Panc1 (cell line): ENCODE results near the gene IER5L. TPM values are rescaled to one million over a fixed set of nuclear protein-coding genes. Genes with fewer than 3 reads are reported as not detected.

Source experiments
- ATAC-seq: fragments of 200-7000 bp; cut with Tn5 transposase; 2 replicates; pipeline ENCODE4 v1.9.1; 2020; ENCODE audit warnings: mild to moderate bottlenecking, moderate library complexity
- BruUV-seq: library from RNA; stranded (reverse); fragments of 400-500 nt; replicated peaks from 2 replicates; lab custom pipeline; 2021; lab: Mats Ljungman, UMichigan
- CTCF ChIA-PET: fragments of 300-600 bp; sonication (Branson Sonifier 250); formaldehyde crosslinking; loops from one replicate; lab custom pipeline; 2022; ENCODE audit warnings: antibody characterized with exemption; lab: Charles Lee
- POLR2A ChIA-PET: fragments of 300-600 bp; sonication (Branson Sonifier 250); formaldehyde crosslinking; loops from one replicate; lab custom pipeline; 2022; ENCODE audit warnings: antibody characterized with exemption; lab: Charles Lee
- DNase-seq: peaks from one replicate; pipeline ENCODE4 v3.0.0-alpha.2; 2010; ENCODE audit warnings: low read depth, low spot score
- H3K27ac ChIP-seq: 2 replicates; pipeline ENCODE4 v1.5.1; 2011; ENCODE audit warnings: mild to moderate bottlenecking, low read length, inconsistent platforms
- H3K27me3 ChIP-seq: fragments of 200-500 bp; sonication (Bioruptor generic); 2 replicates; pipeline ENCODE4 v1.6.0; 2014; ENCODE audit warnings: low read length, inconsistent platforms; ENCODE audit not compliant: control insufficient read depth, insufficient read depth
- H3K36me3 ChIP-seq: fragments of 200-500 bp; sonication (Bioruptor generic); 2 replicates; pipeline ENCODE4 v1.5.1; 2014; ENCODE audit warnings: inconsistent platforms, mild to moderate bottlenecking, low read length, moderate library complexity; ENCODE audit not compliant: control insufficient read depth, insufficient read depth
- H3K4me1 ChIP-seq: 2 replicates; pipeline ENCODE4 v1.5.1; 2011; ENCODE audit warnings: inconsistent platforms, mild to moderate bottlenecking, low read length, moderate library complexity; ENCODE audit not compliant: control insufficient read depth, insufficient read depth
- H3K4me3 ChIP-seq, 2 experiments: 2 replicates each; pipeline ENCODE4 v1.5.1; 2011 to 2012; ENCODE audit warnings: low read depth in 2 of 2, low read length in 2 of 2, mild to moderate bottlenecking in 2 of 2, inconsistent platforms in 1 of 2, moderate library complexity in 1 of 2
- H3K9me3 ChIP-seq: fragments of 200-500 bp; sonication (Bioruptor generic); 2 replicates; pipeline ENCODE4 v1.5.1; 2014; ENCODE audit warnings: low read depth, mild to moderate bottlenecking, inconsistent platforms, low read length, moderate library complexity; ENCODE audit not compliant: control insufficient read depth, insufficient read depth
- POLR2AphosphoS5 ChIP-seq: IDR thresholded peaks from 2 replicates; pipeline ENCODE4 v1.6.1; 2012; ENCODE audit warnings: mild to moderate bottlenecking, low read depth, low read length, moderate library complexity
- SIN3A ChIP-seq: IDR thresholded peaks from 2 replicates; pipeline ENCODE4 v1.6.1; 2012; ENCODE audit warnings: low read depth, mild to moderate bottlenecking, low read length, moderate library complexity, borderline replicate concordance; ENCODE audit not compliant: insufficient read depth
- TCF7L2 ChIP-seq: IDR thresholded peaks from 2 replicates; pipeline ENCODE4 v1.6.1; 2011; ENCODE audit warnings: mild to moderate bottlenecking, low read depth, low read length, inconsistent platforms
- in situ Hi-C: cut with HindIII; loops from 2 replicates; pipeline ENCODE4 v1.10.0; 2016; ENCODE audit warnings: low sequenced_read_pairs, low pct_unique_long_range_greater_than_20kb
- intact Hi-C: fragments of 100-400 bp; cut with micrococcal nuclease; formaldehyde crosslinking; loops from one replicate; pipeline ENCODE4 v1.10.0; 2022; ENCODE audit not compliant: unreplicated experiment
- total RNA-seq: library from RNA; stranded (reverse); gene quantifications from one replicate; pipeline ENCODE4 v1.2.1, GENCODE V29; 2021; ENCODE audit not compliant: unreplicated experiment
- TF ChIP-seq, protein P1 (sequence below), 2 experiments: IDR thresholded peaks; 2 replicates each; pipeline ENCODE4 v1.6.1; 2011 to 2012; ENCODE audit warnings: low read depth in 2 of 2, control low read depth in 1 of 2, low read length in 1 of 2, mild to moderate bottlenecking in 1 of 2, moderate library complexity in 1 of 2; ENCODE audit not compliant: insufficient read depth in 1 of 2
- TF ChIP-seq, protein P2 (sequence below): fragments of 450-650 bp; IDR thresholded peaks from 2 replicates; pipeline ENCODE4 v1.5.1; 2017; ENCODE audit warnings: mild to moderate bottlenecking

Gene IER5L
- total RNA-seq, 1 experiment from 2014 or later = 44.6 TPM

GRCh38 chr9:129184219-129184524 lies 6.1 kb upstream of the IER5L start:
- DNase-seq (no peak), ATAC-seq (no peak)
- Histone ChIP-seq H3K9me3 (no peaks in the 10 kb centered on the region), H3K27ac (0 out of 2 replicates have a peak overlapping the region, but pooled peaks have one; percentile 48), H3K36me3 (no peaks in the 10 kb centered on the region), H3K27me3 (no peaks in the 10 kb centered on the region), H3K4me1 (peaks cover 8% of the 10 kb centered on the region; the same call in 1 of the 2 replicates), H3K4me3 (no peak overlapping the region)
- ChIA-PET POLR2A (no interaction called here), CTCF (interaction anchor here (0.6 to 1.2 kb wide), 2 partner anchors 10 to 267 kb away, joined by 3 read pairs; no protein-coding TSS in a partner anchor)
- intact Hi-C loops (no loop called here), in situ Hi-C loops (no loop called here)
- TF ChIP-seq TCF7L2 = no peak
- TF ChIP-seq, protein P1, sequence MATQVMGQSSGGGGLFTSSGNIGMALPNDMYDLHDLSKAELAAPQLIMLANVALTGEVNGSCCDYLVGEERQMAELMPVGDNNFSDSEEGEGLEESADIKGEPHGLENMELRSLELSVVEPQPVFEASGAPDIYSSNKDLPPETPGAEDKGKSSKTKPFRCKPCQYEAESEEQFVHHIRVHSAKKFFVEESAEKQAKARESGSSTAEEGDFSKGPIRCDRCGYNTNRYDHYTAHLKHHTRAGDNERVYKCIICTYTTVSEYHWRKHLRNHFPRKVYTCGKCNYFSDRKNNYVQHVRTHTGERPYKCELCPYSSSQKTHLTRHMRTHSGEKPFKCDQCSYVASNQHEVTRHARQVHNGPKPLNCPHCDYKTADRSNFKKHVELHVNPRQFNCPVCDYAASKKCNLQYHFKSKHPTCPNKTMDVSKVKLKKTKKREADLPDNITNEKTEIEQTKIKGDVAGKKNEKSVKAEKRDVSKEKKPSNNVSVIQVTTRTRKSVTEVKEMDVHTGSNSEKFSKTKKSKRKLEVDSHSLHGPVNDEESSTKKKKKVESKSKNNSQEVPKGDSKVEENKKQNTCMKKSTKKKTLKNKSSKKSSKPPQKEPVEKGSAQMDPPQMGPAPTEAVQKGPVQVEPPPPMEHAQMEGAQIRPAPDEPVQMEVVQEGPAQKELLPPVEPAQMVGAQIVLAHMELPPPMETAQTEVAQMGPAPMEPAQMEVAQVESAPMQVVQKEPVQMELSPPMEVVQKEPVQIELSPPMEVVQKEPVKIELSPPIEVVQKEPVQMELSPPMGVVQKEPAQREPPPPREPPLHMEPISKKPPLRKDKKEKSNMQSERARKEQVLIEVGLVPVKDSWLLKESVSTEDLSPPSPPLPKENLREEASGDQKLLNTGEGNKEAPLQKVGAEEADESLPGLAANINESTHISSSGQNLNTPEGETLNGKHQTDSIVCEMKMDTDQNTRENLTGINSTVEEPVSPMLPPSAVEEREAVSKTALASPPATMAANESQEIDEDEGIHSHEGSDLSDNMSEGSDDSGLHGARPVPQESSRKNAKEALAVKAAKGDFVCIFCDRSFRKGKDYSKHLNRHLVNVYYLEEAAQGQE (IDR thresholded peaks at IDR 0.05; ENCODE audit: insufficient read depth in 1 of 2, low read depth in 2 of 2, low read length in 1 of 2) = no peak
- TF ChIP-seq, protein P2, sequence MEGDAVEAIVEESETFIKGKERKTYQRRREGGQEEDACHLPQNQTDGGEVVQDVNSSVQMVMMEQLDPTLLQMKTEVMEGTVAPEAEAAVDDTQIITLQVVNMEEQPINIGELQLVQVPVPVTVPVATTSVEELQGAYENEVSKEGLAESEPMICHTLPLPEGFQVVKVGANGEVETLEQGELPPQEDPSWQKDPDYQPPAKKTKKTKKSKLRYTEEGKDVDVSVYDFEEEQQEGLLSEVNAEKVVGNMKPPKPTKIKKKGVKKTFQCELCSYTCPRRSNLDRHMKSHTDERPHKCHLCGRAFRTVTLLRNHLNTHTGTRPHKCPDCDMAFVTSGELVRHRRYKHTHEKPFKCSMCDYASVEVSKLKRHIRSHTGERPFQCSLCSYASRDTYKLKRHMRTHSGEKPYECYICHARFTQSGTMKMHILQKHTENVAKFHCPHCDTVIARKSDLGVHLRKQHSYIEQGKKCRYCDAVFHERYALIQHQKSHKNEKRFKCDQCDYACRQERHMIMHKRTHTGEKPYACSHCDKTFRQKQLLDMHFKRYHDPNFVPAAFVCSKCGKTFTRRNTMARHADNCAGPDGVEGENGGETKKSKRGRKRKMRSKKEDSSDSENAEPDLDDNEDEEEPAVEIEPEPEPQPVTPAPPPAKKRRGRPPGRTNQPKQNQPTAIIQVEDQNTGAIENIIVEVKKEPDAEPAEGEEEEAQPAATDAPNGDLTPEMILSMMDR = no peak
- TF ChIP-seq POLR2AphosphoS5 = no peak
- no peak for TF ChIP-seq SIN3A
- BruUV-seq = no TSS peak

DNA sequence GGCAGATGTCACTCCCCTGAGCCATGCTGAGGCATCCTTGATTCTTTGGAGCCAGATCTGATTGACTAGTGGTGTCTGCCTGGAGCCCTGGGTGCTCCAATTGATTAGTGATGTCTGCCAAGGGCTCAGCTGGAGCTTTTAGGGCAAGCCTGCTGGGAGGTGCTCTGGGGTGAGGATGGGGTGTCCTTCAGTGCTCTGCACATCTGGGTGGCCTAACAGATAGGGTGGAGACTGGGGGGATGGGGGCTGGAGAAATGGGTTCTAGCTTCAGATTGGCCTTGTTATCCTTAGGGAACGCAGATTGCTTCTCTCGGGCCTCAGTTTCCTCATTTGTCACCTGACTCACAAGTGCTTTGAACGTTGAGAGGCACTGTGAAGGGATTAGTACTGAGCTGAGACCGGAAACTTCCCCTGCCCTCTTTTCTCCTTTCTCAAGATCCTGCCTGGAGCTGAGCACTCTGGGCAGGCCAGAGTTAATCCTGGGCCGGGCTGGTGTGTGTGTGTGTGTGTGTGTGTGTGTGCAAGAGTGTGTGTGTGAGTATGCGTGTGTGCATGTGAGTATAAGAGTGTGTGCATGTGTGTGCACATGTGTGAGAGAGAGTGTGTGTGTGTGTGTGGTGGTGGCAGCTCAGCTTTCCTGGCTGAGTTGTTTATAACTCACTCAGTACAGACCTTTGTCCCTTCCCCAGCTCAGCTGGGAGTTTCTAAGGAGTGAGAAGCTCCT lies 5.6 kb upstream of the IER5L start:
- in situ Hi-C loops = no loop called here
- Histone ChIP-seq H3K4me3 (no peak overlapping the region), H3K9me3 (no peaks in the 10 kb centered on the region), H3K36me3 (no peaks in the 10 kb centered on the region), H3K27me3 (no peaks in the 10 kb centered on the region), H3K4me1 (peaks cover 12% of the 10 kb centered on the region), H3K27ac (no peak overlapping the region)
- DNase-seq (no peak), ATAC-seq (no peak)
- intact Hi-C loops = no loop called here
- BruUV-seq = no TSS peak
- POLR2A ChIA-PET = no interaction called here
- CTCF ChIA-PET = interaction anchor here (0.6 kb wide), 1 partner anchor 268 kb away, joined by 3 read pairs; no protein-coding TSS in a partner anchor
- TF ChIP-seq TCF7L2 = no peak
- TF ChIP-seq, protein P1 (IDR thresholded peaks at IDR 0.05; ENCODE audit: insufficient read depth in 1 of 2, low read depth in 2 of 2, low read length in 1 of 2) = no peak
